ENCODE results near the gene LOXL1.

DNA sequence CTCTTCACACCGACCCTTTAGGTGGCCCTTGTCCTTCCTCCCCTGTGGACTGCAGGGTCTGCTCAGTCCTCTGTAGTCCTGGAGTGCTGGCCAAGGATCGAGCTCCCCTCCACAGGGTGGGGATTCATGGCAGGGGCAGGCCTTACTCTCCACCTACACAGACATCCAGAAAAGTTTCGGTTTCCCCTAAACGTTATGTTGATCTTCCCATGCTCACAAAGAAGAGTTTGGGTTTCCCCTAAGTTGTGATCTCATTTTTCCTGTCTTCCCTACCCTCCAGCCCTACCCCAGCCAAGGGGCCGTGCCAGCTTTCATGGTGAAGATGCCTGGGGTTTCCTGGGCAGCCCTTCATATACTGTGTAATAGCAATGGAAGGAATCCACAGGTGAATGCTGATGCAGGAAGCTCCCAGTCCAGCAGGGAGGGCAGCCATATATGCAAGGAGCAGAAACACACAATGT lies 55.5 kb downstream of the LOXL1 start:
- TF ChIP-seq ELF1 (CRISPR knock-in tag; IDR thresholded peaks at IDR 0.05) (no peak), ZSCAN25 (CRISPR knock-in tag; IDR thresholded peaks at IDR 0.05) (no peak), FOXP4 (CRISPR knock-in tag; IDR thresholded peaks at IDR 0.05) (no peak), ATF3 (CRISPR knock-in tag; IDR thresholded peaks at IDR 0.05) (no peak), ZBTB34 (CRISPR knock-in tag; IDR thresholded peaks at IDR 0.05) (no peak)
